Neural cell (in vitro differentiated cells): ENCODE data around the gene CPOX. TPM values are rescaled to one million over a fixed set of nuclear protein-coding genes. Genes with fewer than 3 reads are reported as not detected.

Source experiments
- H2AFZ ChIP-seq: fragments of 200-600, 300-800 bp; sonication (generic), shearing (Covaris generic); 2 replicates; pipeline ENCODE4 v1.6.0; 2014; ENCODE audit warnings: low read depth, mild to moderate bottlenecking, antibody characterized with exemption, low read length, moderate library complexity
- H3F3A ChIP-seq: fragments of 200-600 bp; shearing (Covaris generic); 2 replicates; pipeline ENCODE4 v1.6.1; 2016; ENCODE audit warnings: mild to moderate bottlenecking, moderate library complexity, mixed read lengths, antibody characterized with exemption, low read length; ENCODE audit not compliant: insufficient read depth, poor library complexity, severe bottlenecking
- H3K27ac ChIP-seq: fragments of 200-600, 300-800 bp; sonication (generic), shearing (Covaris generic); 2 replicates; pipeline ENCODE4 v1.5.1; 2014; ENCODE audit warnings: mild to moderate bottlenecking, low read length, moderate library complexity
- H3K27me3 ChIP-seq: fragments of 300-800, 200-600 bp; sonication (generic), shearing (Covaris generic); 2 replicates; pipeline ENCODE4 v1.6.0; 2014; ENCODE audit warnings: mild to moderate bottlenecking, low read depth, low read length, moderate library complexity; ENCODE audit not compliant: insufficient read depth
- H3K36me3 ChIP-seq: fragments of 300-800, 200-600 bp; sonication (generic), shearing (Covaris generic); 2 replicates; pipeline ENCODE4 v1.5.1; 2014; ENCODE audit warnings: mild to moderate bottlenecking, antibody characterized with exemption, low read length, moderate library complexity; ENCODE audit not compliant: insufficient read depth
- H3K4me2 ChIP-seq: fragments of 300-800, 200-600 bp; sonication (generic), shearing (Covaris generic); 2 replicates; pipeline ENCODE4 v1.6.0; 2014; ENCODE audit warnings: mild to moderate bottlenecking, low read length
- H3K4me3 ChIP-seq: fragments of 300-800, 200-600 bp; sonication (generic), shearing (Covaris generic); 2 replicates; pipeline ENCODE4 v1.5.1; 2014; ENCODE audit warnings: mild to moderate bottlenecking, low read length, moderate library complexity
- H3K79me2 ChIP-seq: fragments of 200-600 bp; shearing (Covaris generic); replicated peaks from 2 replicates; pipeline ENCODE4 v1.6.0; 2014; ENCODE audit warnings: mild to moderate bottlenecking, low read length, moderate library complexity; ENCODE audit not compliant: insufficient read depth
- H3K9ac ChIP-seq: fragments of 300-800, 200-600 bp; sonication (generic), shearing (Covaris generic); 2 replicates; pipeline ENCODE4 v1.6.1; 2016; ENCODE audit warnings: mild to moderate bottlenecking, low read length, mixed read lengths
- H3K9me2 ChIP-seq: fragments of 200-600 bp; shearing (Covaris generic); 2 replicates; pipeline ENCODE4 v1.6.1; 2016; ENCODE audit warnings: mild to moderate bottlenecking, low read length, mixed read lengths; ENCODE audit not compliant: insufficient read depth
- H3K9me3 ChIP-seq: fragments of 200-600, 300-800 bp; sonication (generic), shearing (Covaris generic); 2 replicates; pipeline ENCODE4 v1.6.1; 2016; ENCODE audit warnings: mild to moderate bottlenecking, mixed run types, low read length, moderate library complexity, mixed read lengths
- H4K20me1 ChIP-seq: fragments of 200-600 bp; shearing (Covaris generic); 2 replicates; pipeline ENCODE4 v1.6.1; 2016; ENCODE audit warnings: mild to moderate bottlenecking, mixed run types; ENCODE audit not compliant: insufficient read depth
- CTCF ChIP-seq: fragments of 450-650 bp; IDR thresholded peaks from 2 replicates; pipeline ENCODE4 v1.5.1; 2014; ENCODE audit warnings: antibody characterized with exemption, mild to moderate bottlenecking, moderate library complexity; ENCODE audit not compliant: poor library complexity, severe bottlenecking
- EP300 ChIP-seq: fragments of 450-650 bp; conservative IDR thresholded peaks from 2 replicates; pipeline ENCODE4 v1.6.1; 2014; ENCODE audit warnings: antibody characterized with exemption, mild to moderate bottlenecking, moderate library complexity; ENCODE audit not compliant: poor library complexity, severe bottlenecking
- EZH2 ChIP-seq: fragments of 200-600, 300-800 bp; shearing (Covaris generic), sonication (generic); IDR thresholded peaks from 2 replicates; pipeline ENCODE4 v1.6.1; 2014; ENCODE audit warnings: antibody characterized with exemption, low read length, borderline replicate concordance, mild to moderate bottlenecking; ENCODE audit not compliant: insufficient read depth, poor library complexity, severe bottlenecking
- MXI1 ChIP-seq: fragments of 450-650 bp; conservative IDR thresholded peaks from 2 replicates; pipeline ENCODE4 v1.6.1; 2014; ENCODE audit warnings: antibody characterized with exemption, mild to moderate bottlenecking; ENCODE audit not compliant: poor library complexity, severe bottlenecking
- POLR2AphosphoS5 ChIP-seq: IDR thresholded peaks from 2 replicates; pipeline ENCODE4 v1.6.1; 2012
- RAD21 ChIP-seq: fragments of 450-650 bp; conservative IDR thresholded peaks from 2 replicates; pipeline ENCODE4 v1.6.1; 2014; ENCODE audit warnings: antibody characterized with exemption, mild to moderate bottlenecking, moderate library complexity
- REST ChIP-seq: IDR thresholded peaks from 2 replicates; pipeline ENCODE4 v1.6.1; 2012; ENCODE audit warnings: borderline replicate concordance
- SMC3 ChIP-seq: fragments of 450-650 bp; conservative IDR thresholded peaks from 2 replicates; pipeline ENCODE4 v1.6.1; 2014; ENCODE audit warnings: antibody characterized with exemption, mild to moderate bottlenecking, moderate library complexity; ENCODE audit not compliant: poor library complexity
- TAF1 ChIP-seq: IDR thresholded peaks from 2 replicates; pipeline ENCODE4 v1.6.1; 2012; ENCODE audit warnings: low read depth
- polyA plus RNA-seq: library from polyadenylated mRNA; depleted of rRNA; stranded (reverse); fragments of >200 nt; gene quantifications from 2 replicates; pipeline ENCODE4 v1.2.3, GENCODE V29; 2014

The CPOX gene
- polyA plus RNA-seq, 1 donor from 2014 or later, result 37.4 TPM

GRCh38 chr3:98554580-98554979 lies 38.8 kb downstream of the CPOX start:
- H3K9ac ChIP-seq, result no peak overlapping the region
- H3K27ac ChIP-seq, result no peak overlapping the region
- no peak overlapping the region for H3K4me2 ChIP-seq
- no peak for TF ChIP-seq CTCF
- TF ChIP-seq RAD21, result no peak
- TF ChIP-seq POLR2AphosphoS5, result no peak
- no peak for TF ChIP-seq REST
- no peak for TF ChIP-seq SMC3
- TF ChIP-seq EP300, result no peak
- no peak for TF ChIP-seq EZH2
- no peak for TF ChIP-seq MXI1
- no peak for TF ChIP-seq TAF1
- H3K9me3 ChIP-seq, result no peaks in the 10 kb centered on the region
- no peaks in the 10 kb centered on the region for H3K36me3 ChIP-seq
- no peaks in the 10 kb centered on the region for H3F3A ChIP-seq
- H3K27me3 ChIP-seq, result no peaks in the 10 kb centered on the region
- no peak overlapping the region for H3K4me3 ChIP-seq
- H2AFZ ChIP-seq, result no peak overlapping the region
- H4K20me1 ChIP-seq, result no peaks in the 10 kb centered on the region
- no peaks in the 10 kb centered on the region for H3K79me2 ChIP-seq
- no peaks in the 10 kb centered on the region for H3K9me2 ChIP-seq

GRCh38 chr3:98553753-98554152 lies 39.7 kb downstream of the CPOX start:
- Histone ChIP-seq H3F3A (no peaks in the 10 kb centered on the region), H3K27ac (no peak overlapping the region), H3K9me3 (no peaks in the 10 kb centered on the region), H3K9me2 (no peaks in the 10 kb centered on the region), H4K20me1 (no peaks in the 10 kb centered on the region), H3K4me2 (no peak overlapping the region), H3K27me3 (no peaks in the 10 kb centered on the region), H3K79me2 (no peaks in the 10 kb centered on the region), H3K9ac (no peak overlapping the region), H3K4me3 (no peak overlapping the region), H3K36me3 (no peaks in the 10 kb centered on the region), H2AFZ (no peak overlapping the region)
- TF ChIP-seq MXI1 (no peak), SMC3 (no peak), EP300 (no peak)

DNA sequence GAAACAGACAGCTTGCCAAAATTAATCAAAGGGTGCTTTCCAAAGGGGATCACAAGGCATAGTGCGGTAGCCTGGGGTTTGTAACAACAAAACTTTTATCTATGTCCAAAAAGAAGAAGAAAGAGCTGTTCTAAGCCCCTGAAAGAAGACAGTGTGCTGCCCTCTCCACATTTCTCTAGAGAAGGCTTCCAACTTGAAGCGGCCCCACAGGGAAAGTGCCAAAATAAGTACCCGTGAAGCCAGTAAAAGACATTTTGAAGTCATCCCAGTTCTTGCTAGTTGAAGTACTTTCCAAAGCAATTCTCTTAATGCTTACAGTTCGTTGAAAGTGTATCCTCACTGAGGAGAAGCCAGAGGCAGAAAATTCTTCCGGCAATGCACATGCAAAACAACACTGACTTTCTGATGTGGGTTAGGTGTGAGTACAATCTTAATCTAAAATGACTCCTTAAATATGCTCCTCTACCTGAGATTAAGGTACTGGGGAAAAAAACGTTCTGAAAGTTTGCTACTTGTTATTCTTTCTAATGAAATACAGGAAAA lies 40.3 kb downstream of the CPOX start:
- H3K36me3 ChIP-seq, result no peaks in the 10 kb centered on the region
- H3K79me2 ChIP-seq, result no peaks in the 10 kb centered on the region
- no peak overlapping the region for H2AFZ ChIP-seq
- no peak overlapping the region for H3K27ac ChIP-seq
- H3K4me2 ChIP-seq, result no peak overlapping the region
- H3K9me3 ChIP-seq, result no peaks in the 10 kb centered on the region
- H3K4me3 ChIP-seq, result no peak overlapping the region
- H4K20me1 ChIP-seq, result no peaks in the 10 kb centered on the region
- TF ChIP-seq CTCF (no peak), POLR2AphosphoS5 (no peak), SMC3 (no peak), TAF1 (no peak), MXI1 (no peak), EZH2 (no peak)
- no peak overlapping the region for H3K9ac ChIP-seq
- H3K27me3 ChIP-seq, result no peaks in the 10 kb centered on the region
- no peaks in the 10 kb centered on the region for H3K9me2 ChIP-seq
- H3F3A ChIP-seq, result no peaks in the 10 kb centered on the region
